SKM-1 (cell line): Measurements from ENCODE around the gene SEC14L5.
"Not testable (repeated sequence)": the region's sequence is repeated elsewhere in the genome, so short reads cannot be mapped to it uniquely, and the experiment has no call there.

Experiments used
- DNase-seq: peaks from one replicate; lab custom pipeline; 2025; ENCODE audit not compliant: unreplicated experiment; lab: John Stamatoyannopoulos, UW

SEC14L5 gene

GRCh38 chr16:4949986-4950385, 8.1 kb upstream of the SEC14L5 start:
- DNase-seq, result no peak

GRCh38 chr16:4951583-4951982, 6.5 kb upstream of the SEC14L5 start:
- DNase-seq, result not testable (repeated sequence)

GRCh38 chr16:4954714-4955113, 3.4 kb upstream of the SEC14L5 start:
- no peak for DNase-seq

GRCh38 chr16:4957420-4957719, 760 bp upstream of the SEC14L5 start:
- no peak for DNase-seq

- DNase-seq, result no peak
Observed at GRCh38 chr16:4958510-4959438, 644 bp downstream of the SEC14L5 start.

- no peak for DNase-seq
Observed at GRCh38 chr16:4960579-4960978, 2.4 kb downstream of the SEC14L5 start.

- DNase-seq, result no peak
Observed at GRCh38 chr16:4962716-4963115, 4.6 kb downstream of the SEC14L5 start.

GRCh38 chr16:4963527-4963926, 5.4 kb downstream of the SEC14L5 start:
- DNase-seq, result not testable (repeated sequence)

- DNase-seq, result no peak
Observed at GRCh38 chr16:4966736-4967453, 8.8 kb downstream of the SEC14L5 start.

GRCh38 chr16:4968278-4968677, 10.1 kb downstream of the SEC14L5 start:
- DNase-seq, result not testable (repeated sequence)

GRCh38 chr16:4968879-4969483, 10.9 kb downstream of the SEC14L5 start:
- DNase-seq, result no peak

- DNase-seq, result no peak
Observed at GRCh38 chr16:4970010-4970409, 11.9 kb downstream of the SEC14L5 start.

GRCh38 chr16:4972938-4973587, 14.9 kb downstream of the SEC14L5 start:
- no peak for DNase-seq

GRCh38 chr16:4976079-4976478, 17.9 kb downstream of the SEC14L5 start:
- peak; percentile 85 for DNase-seq

GRCh38 chr16:4976611-4977145, 18.5 kb downstream of the SEC14L5 start:
- DNase-seq, result no peak

GRCh38 chr16:4979164-4979563, 21.0 kb downstream of the SEC14L5 start:
- no peak for DNase-seq

GRCh38 chr16:4979736-4980660, 21.9 kb downstream of the SEC14L5 start:
- no peak for DNase-seq

- DNase-seq, result no peak
Observed at GRCh38 chr16:4980691-4981090, 22.6 kb downstream of the SEC14L5 start.

- DNase-seq, result no peak
Observed at GRCh38 chr16:4981473-4981872, 23.3 kb downstream of the SEC14L5 start.
